HepG2 (cell line): ENCODE measurements around the gene CECR2.

Experiments used
- CREM ChIP-seq, 2 experiments: sonication (generic) in 1 of 2; formaldehyde crosslinking in 1 of 2; IDR thresholded peaks; 2 replicates each; pipeline versions ENCODE4 v1.4.0 to v1.6.1; 2016 to 2020; ENCODE audit warnings: antibody characterized with exemption in 1 of 2, mild to moderate bottlenecking in 1 of 2, missing genetic modification reagents in 1 of 2
- ELF1 ChIP-seq: sonication (generic); formaldehyde crosslinking; IDR thresholded peaks from 2 replicates; pipeline ENCODE4 v1.4.0; 2020; ENCODE audit warnings: missing genetic modification reagents
- EP300 ChIP-seq, 3 experiments: sonication (generic) in 1 of 3; formaldehyde crosslinking in 1 of 3; IDR thresholded peaks; 2 replicates each; pipeline versions ENCODE4 v1.5.1 to v1.6.1; 2011 to 2020; ENCODE audit warnings: low read depth in 2 of 3, low read length in 2 of 3, borderline replicate concordance in 1 of 3, improper control_type of control experiment in 1 of 3, mild to moderate bottlenecking in 1 of 3, missing genetic modification reagents in 1 of 3, moderate library complexity in 1 of 3
- POLR2A ChIP-seq, 2 experiments: IDR thresholded peaks; 2 replicates each; pipeline ENCODE4 v1.6.1; 2011; ENCODE audit warnings: low read depth in 2 of 2, low read length in 2 of 2, mild to moderate bottlenecking in 1 of 2, moderate library complexity in 1 of 2; ENCODE audit not compliant: insufficient read depth in 1 of 2
- ZBTB7B ChIP-seq: sonication (generic); formaldehyde crosslinking; IDR thresholded peaks from 2 replicates; pipeline ENCODE4 v1.4.0; 2020; ENCODE audit warnings: missing genetic modification reagents
- ZNF17 ChIP-seq: sonication (generic); formaldehyde crosslinking; IDR thresholded peaks from 2 replicates; pipeline ENCODE4 v1.5.0; 2020; ENCODE audit warnings: mild to moderate bottlenecking, missing genetic modification reagents
- ZNF335 ChIP-seq: sonication (generic); formaldehyde crosslinking; IDR thresholded peaks from 2 replicates; pipeline ENCODE4 v1.4.0; 2020; ENCODE audit warnings: missing genetic modification reagents
- ZNF672 ChIP-seq: sonication (generic); formaldehyde crosslinking; IDR thresholded peaks from 2 replicates; pipeline ENCODE4 v1.8.1; 2022; ENCODE audit warnings: missing genetic modification reagents
- TF ChIP-seq, protein P1 (sequence below): sonication (generic); formaldehyde crosslinking; conservative IDR thresholded peaks from 2 replicates; pipeline ENCODE4 v1.4.0; 2020; ENCODE audit warnings: mild to moderate bottlenecking, missing genetic modification reagents, moderate library complexity
- TF ChIP-seq, protein P2 (sequence below): sonication (generic); formaldehyde crosslinking; IDR thresholded peaks from 2 replicates; pipeline ENCODE4 v1.5.0; 2020; ENCODE audit warnings: mild to moderate bottlenecking, missing genetic modification reagents
- TF ChIP-seq, protein P3 (sequence below): IDR thresholded peaks from 2 replicates; pipeline ENCODE4 v1.6.1; 2016; ENCODE audit warnings: low read depth, borderline replicate concordance

- no peak for TF ChIP-seq ELF1 (CRISPR knock-in tag)
- TF ChIP-seq ZNF672 (CRISPR knock-in tag) = no peak
- TF ChIP-seq ZNF17 = no peak
- TF ChIP-seq, protein P1, sequence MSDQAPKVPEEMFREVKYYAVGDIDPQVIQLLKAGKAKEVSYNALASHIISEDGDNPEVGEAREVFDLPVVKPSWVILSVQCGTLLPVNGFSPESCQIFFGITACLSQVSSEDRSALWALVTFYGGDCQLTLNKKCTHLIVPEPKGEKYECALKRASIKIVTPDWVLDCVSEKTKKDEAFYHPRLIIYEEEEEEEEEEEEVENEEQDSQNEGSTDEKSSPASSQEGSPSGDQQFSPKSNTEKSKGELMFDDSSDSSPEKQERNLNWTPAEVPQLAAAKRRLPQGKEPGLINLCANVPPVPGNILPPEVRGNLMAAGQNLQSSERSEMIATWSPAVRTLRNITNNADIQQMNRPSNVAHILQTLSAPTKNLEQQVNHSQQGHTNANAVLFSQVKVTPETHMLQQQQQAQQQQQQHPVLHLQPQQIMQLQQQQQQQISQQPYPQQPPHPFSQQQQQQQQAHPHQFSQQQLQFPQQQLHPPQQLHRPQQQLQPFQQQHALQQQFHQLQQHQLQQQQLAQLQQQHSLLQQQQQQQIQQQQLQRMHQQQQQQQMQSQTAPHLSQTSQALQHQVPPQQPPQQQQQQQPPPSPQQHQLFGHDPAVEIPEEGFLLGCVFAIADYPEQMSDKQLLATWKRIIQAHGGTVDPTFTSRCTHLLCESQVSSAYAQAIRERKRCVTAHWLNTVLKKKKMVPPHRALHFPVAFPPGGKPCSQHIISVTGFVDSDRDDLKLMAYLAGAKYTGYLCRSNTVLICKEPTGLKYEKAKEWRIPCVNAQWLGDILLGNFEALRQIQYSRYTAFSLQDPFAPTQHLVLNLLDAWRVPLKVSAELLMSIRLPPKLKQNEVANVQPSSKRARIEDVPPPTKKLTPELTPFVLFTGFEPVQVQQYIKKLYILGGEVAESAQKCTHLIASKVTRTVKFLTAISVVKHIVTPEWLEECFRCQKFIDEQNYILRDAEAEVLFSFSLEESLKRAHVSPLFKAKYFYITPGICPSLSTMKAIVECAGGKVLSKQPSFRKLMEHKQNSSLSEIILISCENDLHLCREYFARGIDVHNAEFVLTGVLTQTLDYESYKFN (CRISPR knock-in tag) = no peak
- TF ChIP-seq CREM (IDR thresholded peaks at IDR 0.05) = no peak
- TF ChIP-seq CREM (CRISPR knock-in tag; IDR thresholded peaks at IDR 0.05) = no peak
- TF ChIP-seq, protein P2, sequence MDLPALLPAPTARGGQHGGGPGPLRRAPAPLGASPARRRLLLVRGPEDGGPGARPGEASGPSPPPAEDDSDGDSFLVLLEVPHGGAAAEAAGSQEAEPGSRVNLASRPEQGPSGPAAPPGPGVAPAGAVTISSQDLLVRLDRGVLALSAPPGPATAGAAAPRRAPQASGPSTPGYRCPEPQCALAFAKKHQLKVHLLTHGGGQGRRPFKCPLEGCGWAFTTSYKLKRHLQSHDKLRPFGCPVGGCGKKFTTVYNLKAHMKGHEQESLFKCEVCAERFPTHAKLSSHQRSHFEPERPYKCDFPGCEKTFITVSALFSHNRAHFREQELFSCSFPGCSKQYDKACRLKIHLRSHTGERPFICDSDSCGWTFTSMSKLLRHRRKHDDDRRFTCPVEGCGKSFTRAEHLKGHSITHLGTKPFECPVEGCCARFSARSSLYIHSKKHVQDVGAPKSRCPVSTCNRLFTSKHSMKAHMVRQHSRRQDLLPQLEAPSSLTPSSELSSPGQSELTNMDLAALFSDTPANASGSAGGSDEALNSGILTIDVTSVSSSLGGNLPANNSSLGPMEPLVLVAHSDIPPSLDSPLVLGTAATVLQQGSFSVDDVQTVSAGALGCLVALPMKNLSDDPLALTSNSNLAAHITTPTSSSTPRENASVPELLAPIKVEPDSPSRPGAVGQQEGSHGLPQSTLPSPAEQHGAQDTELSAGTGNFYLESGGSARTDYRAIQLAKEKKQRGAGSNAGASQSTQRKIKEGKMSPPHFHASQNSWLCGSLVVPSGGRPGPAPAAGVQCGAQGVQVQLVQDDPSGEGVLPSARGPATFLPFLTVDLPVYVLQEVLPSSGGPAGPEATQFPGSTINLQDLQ = no peak
- no peak for TF ChIP-seq ZNF335 (CRISPR knock-in tag)
- TF ChIP-seq EP300 (IDR thresholded peaks at IDR 0.05; ENCODE audit: low read depth in 2 of 2, low read length in 2 of 2) = no peak
- TF ChIP-seq EP300 (CRISPR knock-in tag; IDR thresholded peaks at IDR 0.05; ENCODE audit: borderline replicate concordance) = no peak
- TF ChIP-seq, protein P3, sequence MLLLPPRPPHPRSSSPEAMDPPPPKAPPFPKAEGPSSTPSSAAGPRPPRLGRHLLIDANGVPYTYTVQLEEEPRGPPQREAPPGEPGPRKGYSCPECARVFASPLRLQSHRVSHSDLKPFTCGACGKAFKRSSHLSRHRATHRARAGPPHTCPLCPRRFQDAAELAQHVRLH (CRISPR knock-in tag) = no peak
- no peak for TF ChIP-seq ZBTB7B
- TF ChIP-seq POLR2A (IDR thresholded peaks at IDR 0.05; ENCODE audit: insufficient read depth in 1 of 2, low read depth in 2 of 2, low read length in 2 of 2) = no peak
Measured at GRCh38 chr22:17492247-17492646, 123.0 kb downstream of the CECR2 start.
